ENCODE results near the gene TCP10L.
A peak's percentile ranks its signal among the peaks of the same experiment; 100 is the strongest.
"Not testable (repeated sequence)": the region's sequence is repeated elsewhere in the genome, so short reads cannot be mapped to it uniquely, and the experiment has no call there.

Gene TCP10L

GRCh38 chr21:32565856-32566465 lies 19.4 kb downstream of the TCP10L start:
- no peak for TF ChIP-seq CTCF (IDR thresholded peaks at IDR 0.05; ENCODE audit: low read depth, low read length)
- Histone ChIP-seq H3K27ac (no peak overlapping the region), H3K4me3 (ENCODE audit: low read depth, low read length) (no peak overlapping the region), H3K36me3 (no peaks in the 10 kb centered on the region), H3K27me3 (ENCODE audit: insufficient read depth, low read depth, severe bottlenecking) (no peaks in the 10 kb centered on the region), H3K9me3 (ENCODE audit: severe bottlenecking) (peaks cover 3% of the 10 kb centered on the region)
- no peak for DNase-seq

- no peak for DNase-seq
- H3K27ac ChIP-seq: no peak overlapping the region
- no peaks in the 10 kb centered on the region for H3K36me3 ChIP-seq
- TF ChIP-seq CTCF (IDR thresholded peaks at IDR 0.05; ENCODE audit: low read depth, low read length): no peak
- H3K4me3 ChIP-seq (ENCODE audit: low read depth, low read length): no peak overlapping the region
- H3K9me3 ChIP-seq (ENCODE audit: severe bottlenecking): peaks cover 3% of the 10 kb centered on the region
- no peaks in the 10 kb centered on the region for H3K27me3 ChIP-seq (ENCODE audit: insufficient read depth, low read depth, severe bottlenecking)
These were observed 22.4 kb downstream of the TCP10L start for GRCh38 chr21:32562915-32563314.

GRCh38 chr21:32562426-32562825 lies 22.9 kb downstream of the TCP10L start:
- H3K27ac ChIP-seq: no peak overlapping the region
- no peak overlapping the region for H3K4me3 ChIP-seq (ENCODE audit: low read depth, low read length)
- DNase-seq: no peak
- H3K9me3 ChIP-seq (ENCODE audit: severe bottlenecking): peaks cover 3% of the 10 kb centered on the region
- 0 out of 2 replicates have a peak, but pooled peaks have one; percentile 5 for TF ChIP-seq CTCF (IDR thresholded peaks at IDR 0.05; ENCODE audit: low read depth, low read length)
- H3K36me3 ChIP-seq: no peaks in the 10 kb centered on the region
- no peaks in the 10 kb centered on the region for H3K27me3 ChIP-seq (ENCODE audit: insufficient read depth, low read depth, severe bottlenecking)

- H3K27ac ChIP-seq; H3K27me3 ChIP-seq (ENCODE audit: insufficient read depth, low read depth, severe bottlenecking); DNase-seq; H3K4me3 ChIP-seq (ENCODE audit: low read depth, low read length); H3K36me3 ChIP-seq; H3K9me3 ChIP-seq (ENCODE audit: severe bottlenecking): not testable (repeated sequence)
These were observed 23.8 kb downstream of the TCP10L start for GRCh38 chr21:32561476-32561875.

- H3K4me3 ChIP-seq (ENCODE audit: low read depth, low read length): no peak overlapping the region
- DNase-seq: no peak
These were observed 24.4 kb downstream of the TCP10L start for GRCh38 chr21:32560896-32561295.

GRCh38 chr21:32559006-32559610 lies 26.2 kb downstream of the TCP10L start:
- no peaks in the 10 kb centered on the region for H3K9me3 ChIP-seq (ENCODE audit: severe bottlenecking)
- no peaks in the 10 kb centered on the region for H3K27me3 ChIP-seq (ENCODE audit: insufficient read depth, low read depth, severe bottlenecking)
- no peak for TF ChIP-seq CTCF (IDR thresholded peaks at IDR 0.05; ENCODE audit: low read depth, low read length)

More at GRCh38 chr21:32560896-32561295, 24.4 kb downstream of the TCP10L start:
- Histone ChIP-seq H3K9me3 (ENCODE audit: severe bottlenecking) (peaks cover 3% of the 10 kb centered on the region), H3K27ac (no peak overlapping the region), H3K27me3 (ENCODE audit: insufficient read depth, low read depth, severe bottlenecking) (no peaks in the 10 kb centered on the region), H3K36me3 (no peaks in the 10 kb centered on the region)
- no peak for TF ChIP-seq CTCF (IDR thresholded peaks at IDR 0.05; ENCODE audit: low read depth, low read length)

More at GRCh38 chr21:32559006-32559610, 26.2 kb downstream of the TCP10L start:
- no peak overlapping the region for H3K4me3 ChIP-seq (ENCODE audit: low read depth, low read length)
- no peak overlapping the region for H3K27ac ChIP-seq
- DNase-seq: no peak
- no peaks in the 10 kb centered on the region for H3K36me3 ChIP-seq

Measured in WERI-Rb-1 (cell line).